GM12872 (cell line): Measurements from ENCODE around the gene FAM135A.

Source experiments
- CTCF ChIP-seq: IDR thresholded peaks from 3 replicates; pipeline ENCODE4 v1.5.1; 2011; ENCODE audit warnings: low read depth, mild to moderate bottlenecking, low read length, moderate library complexity; ENCODE audit not compliant: insufficient read depth

FAM135A gene

GRCh38 chr6:70547905-70548304, 134.6 kb downstream of the FAM135A start:
- no peak for TF ChIP-seq CTCF

GRCh38 chr6:70549327-70549726, 136.0 kb downstream of the FAM135A start:
- TF ChIP-seq CTCF: no peak

- TF ChIP-seq CTCF: no peak
Observed at GRCh38 chr6:70551566-70551965, 138.3 kb downstream of the FAM135A start.

- TF ChIP-seq CTCF: no peak
Observed at GRCh38 chr6:70552974-70553373, 139.7 kb downstream of the FAM135A start.

- TF ChIP-seq CTCF: no peak
Observed at GRCh38 chr6:70557998-70558397, 144.7 kb downstream of the FAM135A start.

GRCh38 chr6:70563530-70563929, 150.2 kb downstream of the FAM135A start:
- TF ChIP-seq CTCF: no peak

GRCh38 chr6:70566751-70567382, 153.6 kb downstream of the FAM135A start, which contains the start of gene SDHAF4:
Gene SDHAF4 (plus strand): TSS chr6:70566930. CDS start chr6:70566941, 11 bp downstream.
- TF ChIP-seq CTCF: peak; percentile 26
